GM18951 (cell line): Measurements from ENCODE around the gene PRKAG2.

Source experiments
- POLR2A ChIP-seq: IDR thresholded peaks from 4 replicates; pipeline ENCODE4 v1.6.1; 2011; ENCODE audit warnings: mild to moderate bottlenecking; ENCODE audit not compliant: insufficient read length, insufficient read depth; ENCODE audit errors: extremely low read depth
- in situ Hi-C: fragments of 300-500 bp; cut with MboI; formaldehyde crosslinking; loops from one replicate; pipeline ENCODE4 v1.12.0; 2022; ENCODE audit warnings: low sequenced_read_pairs, mixed read lengths, inconsistent platforms; ENCODE audit not compliant: unreplicated experiment

PRKAG2 gene

DNA sequence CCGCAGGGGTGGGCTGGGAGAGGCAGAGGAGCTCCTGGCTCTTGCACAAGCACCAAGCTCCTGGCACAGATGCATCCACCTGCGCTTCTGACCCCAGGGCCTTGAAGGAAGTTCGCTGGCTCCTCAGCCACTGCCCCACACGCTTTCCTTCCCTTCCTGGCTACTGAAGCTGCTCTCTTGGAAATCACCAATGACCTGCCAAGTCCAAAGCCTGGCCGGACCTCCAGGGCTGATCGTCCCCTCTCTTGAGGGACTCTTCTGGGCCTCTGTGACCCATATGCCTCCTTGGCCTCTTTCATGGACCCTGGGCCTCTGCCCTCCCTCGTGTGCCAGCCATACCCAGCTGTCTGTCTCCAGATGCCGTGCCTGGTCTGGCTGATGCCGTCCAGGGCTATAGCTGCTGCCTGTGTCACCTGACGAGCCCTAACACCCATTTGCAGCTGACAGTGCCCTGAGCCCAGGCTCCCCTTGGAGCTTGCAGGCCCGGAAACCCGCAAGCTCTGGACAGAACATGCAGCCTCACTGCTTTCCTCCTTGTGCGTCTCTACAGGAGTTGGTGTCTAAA is 113.4 kb downstream of the PRKAG2 start:
- TF ChIP-seq POLR2A = no peak
- in situ Hi-C loops = no loop called here

- TF ChIP-seq POLR2A = no peak
- in situ Hi-C loops = no loop called here
These were observed 114.2 kb downstream of the PRKAG2 start for GRCh38 chr7:151762583-151763245.

DNA sequence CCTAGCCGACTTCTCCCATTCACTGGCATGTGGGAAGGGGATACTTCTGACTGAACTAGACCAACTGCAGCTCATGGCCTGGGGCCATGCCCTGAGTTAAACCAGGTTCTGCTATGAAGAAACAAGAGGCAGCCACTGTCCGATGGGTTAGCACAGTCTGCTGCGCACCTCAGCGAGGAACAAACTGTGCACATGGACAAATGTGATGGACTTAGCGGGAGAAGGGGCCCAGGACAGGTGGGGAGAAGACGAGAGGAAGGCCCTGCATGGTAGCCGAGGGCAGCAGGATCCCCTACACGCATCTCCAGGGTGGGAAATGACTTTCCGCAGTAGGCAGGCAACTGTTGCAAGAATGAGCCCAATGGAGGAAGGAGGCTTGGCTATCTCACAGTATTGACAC is 115.0 kb downstream of the PRKAG2 start:
- TF ChIP-seq POLR2A = no peak
- in situ Hi-C loops = no loop called here

DNA sequence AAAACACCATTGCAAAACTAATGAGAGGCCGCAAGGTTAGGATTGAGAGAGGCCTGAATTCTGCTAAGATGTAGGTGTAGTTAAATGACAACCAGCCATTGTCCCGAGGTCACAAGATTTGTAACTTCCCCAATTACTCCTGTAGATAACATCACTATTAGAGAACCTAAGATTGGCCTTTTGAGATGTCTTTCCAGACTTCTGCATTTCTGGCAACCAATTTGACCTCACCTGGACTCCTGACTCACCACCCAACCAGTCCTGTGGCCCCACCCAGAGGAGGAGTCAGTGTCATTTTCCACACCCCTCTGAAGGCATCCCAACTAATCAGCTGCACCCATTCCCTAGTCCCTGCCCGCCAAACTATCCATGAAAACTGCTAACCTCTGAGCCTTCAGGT is 115.7 kb downstream of the PRKAG2 start:
- no peak for TF ChIP-seq POLR2A
- in situ Hi-C loops = no loop called here

GRCh38 chr7:151759591-151760042 is 117.3 kb downstream of the PRKAG2 start:
- in situ Hi-C loops = no loop called here

GRCh38 chr7:151758622-151759540 is 118.0 kb downstream of the PRKAG2 start:
- no peak for TF ChIP-seq POLR2A
- in situ Hi-C loops = no loop called here

More at GRCh38 chr7:151759591-151760042, 117.3 kb downstream of the PRKAG2 start:
- TF ChIP-seq POLR2A = no peak

- TF ChIP-seq POLR2A = no peak
- in situ Hi-C loops = no loop called here
These were observed 119.6 kb downstream of the PRKAG2 start for GRCh38 chr7:151757274-151757673.

DNA sequence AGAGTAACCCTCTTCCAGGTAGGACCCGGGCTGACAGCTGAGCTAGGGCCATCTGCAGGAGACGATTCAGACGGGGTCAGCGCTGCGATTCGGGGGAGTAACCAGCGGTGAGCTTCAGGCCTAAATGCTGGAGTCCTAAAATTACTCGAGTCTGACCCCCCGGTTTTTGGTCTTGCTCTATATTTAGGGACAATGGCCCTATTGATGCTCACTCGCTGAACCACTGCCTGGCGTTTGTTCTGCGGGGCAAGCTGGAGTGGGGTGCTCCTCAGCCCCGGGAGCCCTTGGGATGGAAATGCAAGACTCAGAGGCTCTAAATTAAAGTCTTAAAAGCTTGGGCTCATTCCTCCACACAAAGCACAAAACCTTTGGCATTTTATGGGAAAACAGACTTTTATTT is 120.0 kb downstream of the PRKAG2 start:
- in situ Hi-C loops = no loop called here
- TF ChIP-seq POLR2A = no peak

DNA sequence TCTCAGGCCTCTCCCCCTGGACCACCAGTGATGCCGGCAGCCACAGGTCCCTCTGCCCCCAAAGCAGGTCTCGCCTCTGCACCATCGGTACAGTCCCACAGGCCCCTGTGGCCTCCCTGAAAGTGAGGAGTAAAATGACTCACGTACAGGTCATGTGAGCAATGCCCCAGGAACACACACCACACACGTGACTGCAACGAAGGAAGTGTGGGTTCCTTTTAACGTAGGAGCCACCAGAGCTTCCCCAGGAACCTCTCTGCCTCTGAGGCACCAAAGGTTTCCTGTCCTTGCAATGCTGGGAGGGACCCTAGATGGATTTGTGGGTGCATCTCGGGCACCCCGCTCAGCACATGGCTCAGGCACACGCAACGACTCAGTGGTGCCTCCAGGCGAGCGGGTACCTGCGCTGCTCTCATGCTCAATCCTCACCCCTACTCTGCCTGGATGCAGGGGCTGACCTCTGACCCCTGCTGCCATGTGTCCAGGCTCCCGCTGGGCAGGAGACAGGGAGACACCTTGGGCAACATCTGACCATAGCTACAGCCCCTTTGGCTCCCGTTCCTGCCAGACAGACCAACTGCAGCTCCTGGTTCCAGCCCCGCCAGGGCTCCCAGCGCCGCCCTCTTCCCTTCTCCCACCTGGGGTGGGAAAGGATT is 120.7 kb downstream of the PRKAG2 start:
- in situ Hi-C loops = no loop called here

GRCh38 chr7:151755131-151755801 is 121.6 kb downstream of the PRKAG2 start:
- in situ Hi-C loops = no loop called here
- TF ChIP-seq POLR2A = no peak

More for the DNA sequence above, 120.7 kb downstream of the PRKAG2 start:
- TF ChIP-seq POLR2A = no peak

DNA sequence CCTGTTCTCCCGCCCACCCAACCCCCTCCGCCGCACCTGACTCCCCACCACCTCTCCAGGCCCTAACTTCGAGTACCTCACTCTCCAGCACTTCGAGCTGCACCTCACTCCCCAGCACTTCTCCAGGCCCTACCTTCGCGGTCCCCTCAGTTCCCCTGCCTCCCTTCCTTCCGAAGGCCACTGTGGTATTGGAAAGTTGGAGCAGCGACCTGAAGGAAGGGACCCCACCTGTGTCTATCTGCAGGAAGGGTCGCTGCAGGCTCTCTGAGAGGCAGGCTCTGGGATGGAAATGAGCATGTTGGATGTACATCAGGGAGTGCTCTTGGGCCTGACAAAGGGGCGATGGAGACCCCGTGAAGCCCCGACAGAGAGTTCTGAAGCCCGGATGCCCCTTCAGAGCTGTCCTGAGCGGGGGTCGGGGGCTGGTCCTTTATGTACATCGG is 122.2 kb downstream of the PRKAG2 start:
- TF ChIP-seq POLR2A = no peak
- in situ Hi-C loops = no loop called here

- in situ Hi-C loops = no loop called here
- no peak for TF ChIP-seq POLR2A
These were observed 122.7 kb downstream of the PRKAG2 start for GRCh38 chr7:151754142-151754590.
